H9 (cell line): ENCODE measurements around the gene DHRS7B. TPM values are rescaled to one million over a fixed set of nuclear protein-coding genes. Genes with fewer than 3 reads are reported as not detected.
"Not testable (repeated sequence)": the region's sequence is repeated elsewhere in the genome, so short reads cannot be mapped to it uniquely, and the experiment has no call there.

Experiments used
- DNase-seq: peaks from one replicate; pipeline ENCODE4 v3.0.0-alpha.2; 2017
- H2AFZ ChIP-seq: one replicate; pipeline ENCODE4 v1.6.1; 2013; ENCODE audit warnings: mild to moderate bottlenecking, low read length, control low read depth, moderate library complexity
- H2AK5ac ChIP-seq: 2 replicates; pipeline ENCODE4 v1.6.1; 2013; ENCODE audit warnings: low read length, control low read depth, mixed read lengths; ENCODE audit not compliant: insufficient read length
- H2BK120ac ChIP-seq: one replicate; pipeline ENCODE4 v1.6.1; 2013; ENCODE audit warnings: low read depth, mild to moderate bottlenecking, low read length, control low read depth, inconsistent platforms; ENCODE audit not compliant: poor library complexity, severe bottlenecking
- H2BK12ac ChIP-seq: 2 replicates; pipeline ENCODE4 v1.6.1; 2013; ENCODE audit warnings: low read length, control low read depth, mixed read lengths, low read depth; ENCODE audit not compliant: insufficient read length
- H2BK15ac ChIP-seq: 2 replicates; pipeline ENCODE4 v1.6.1; 2013; ENCODE audit warnings: low read depth, low read length, control low read depth
- H2BK20ac ChIP-seq: one replicate; pipeline ENCODE4 v1.6.1; 2013; ENCODE audit warnings: low read depth, mild to moderate bottlenecking, low read length, control low read depth, inconsistent platforms; ENCODE audit not compliant: poor library complexity, severe bottlenecking
- H2BK5ac ChIP-seq: 2 replicates; pipeline ENCODE4 v1.6.1; 2013; ENCODE audit warnings: low read length, control low read depth, mixed read lengths; ENCODE audit not compliant: insufficient read length
- H3K14ac ChIP-seq: 2 replicates; pipeline ENCODE4 v1.6.1; 2013; ENCODE audit warnings: low read length, control low read depth; ENCODE audit not compliant: insufficient read depth
- H3K18ac ChIP-seq: 2 replicates; pipeline ENCODE4 v1.6.1; 2013; ENCODE audit warnings: low read depth, mild to moderate bottlenecking, mixed read lengths, low read length, control low read depth; ENCODE audit not compliant: insufficient read length
- H3K23ac ChIP-seq: 2 replicates; pipeline ENCODE4 v1.6.1; 2013; ENCODE audit warnings: low read length, control low read depth, mixed read lengths, low read depth; ENCODE audit not compliant: insufficient read length
- H3K23me2 ChIP-seq: 2 replicates; pipeline ENCODE4 v1.6.1; 2013; ENCODE audit warnings: low read depth, mild to moderate bottlenecking, mixed read lengths, low read length, control low read depth; ENCODE audit not compliant: insufficient read length, poor library complexity, severe bottlenecking
- H3K27ac ChIP-seq: 2 replicates; pipeline ENCODE4 v1.5.1; 2013; ENCODE audit warnings: low read length, control low read depth, mixed read lengths, low read depth; ENCODE audit not compliant: insufficient read length
- H3K27me3 ChIP-seq: 2 replicates; pipeline ENCODE4 v1.6.1; 2013; ENCODE audit warnings: low read length, control low read depth, inconsistent platforms; ENCODE audit not compliant: insufficient read depth
- H3K4ac ChIP-seq: 2 replicates; pipeline ENCODE4 v1.6.1; 2013; ENCODE audit warnings: low read depth, mild to moderate bottlenecking, control low read depth, inconsistent platforms, low read length, moderate library complexity
- H3K4me1 ChIP-seq: 2 replicates; pipeline ENCODE4 v1.6.1; 2013; ENCODE audit warnings: low read length, control low read depth, inconsistent platforms; ENCODE audit not compliant: insufficient read depth
- H3K4me2 ChIP-seq: 2 replicates; pipeline ENCODE4 v1.6.1; 2013; ENCODE audit warnings: low read length, control low read depth, mixed read lengths; ENCODE audit not compliant: insufficient read length, insufficient read depth
- H3K56ac ChIP-seq: 2 replicates; pipeline ENCODE4 v1.6.1; 2013; ENCODE audit warnings: low read depth, mild to moderate bottlenecking, mixed read lengths, low read length, control low read depth; ENCODE audit not compliant: insufficient read length
- H3K79me1 ChIP-seq: 2 replicates; pipeline ENCODE4 v1.6.1; 2013; ENCODE audit warnings: low read depth, mild to moderate bottlenecking, moderate library complexity, low read length, control low read depth, inconsistent platforms; ENCODE audit not compliant: insufficient read depth, poor library complexity, severe bottlenecking
- H3K79me2 ChIP-seq: 2 replicates; pipeline ENCODE4 v1.6.1; 2013; ENCODE audit warnings: low read length, control low read depth, inconsistent platforms; ENCODE audit not compliant: insufficient read depth
- H3K9ac ChIP-seq: 2 replicates; pipeline ENCODE4 v1.6.1; 2013; ENCODE audit warnings: low read length, control low read depth, mixed read lengths; ENCODE audit not compliant: insufficient read length; ENCODE audit errors: extremely low read depth
- H3K9me3 ChIP-seq: one replicate; pipeline ENCODE4 v1.6.1; 2013; ENCODE audit warnings: low read depth, low read length, inconsistent platforms; ENCODE audit not compliant: control insufficient read depth
- H3T11ph ChIP-seq: one replicate; pipeline ENCODE4 v1.6.1; 2013; ENCODE audit warnings: mild to moderate bottlenecking, low read length, control low read depth, inconsistent platforms
- H4K20me1 ChIP-seq: one replicate; pipeline ENCODE4 v1.6.1; 2013; ENCODE audit not compliant: control insufficient read depth, insufficient read length, insufficient read depth
- H4K5ac ChIP-seq: 2 replicates; pipeline ENCODE4 v1.6.1; 2013; ENCODE audit warnings: low read depth, mild to moderate bottlenecking, mixed read lengths, low read length, control low read depth; ENCODE audit not compliant: insufficient read length
- H4K8ac ChIP-seq: replicated peaks from 2 replicates; pipeline ENCODE4 v1.6.1; 2013; ENCODE audit warnings: low read length, control low read depth, mixed read lengths, low read depth; ENCODE audit not compliant: insufficient read length
- H4K91ac ChIP-seq: 2 replicates; pipeline ENCODE4 v1.6.1; 2013; ENCODE audit warnings: low read depth, mild to moderate bottlenecking, moderate library complexity, mixed read lengths, low read length, control low read depth; ENCODE audit not compliant: insufficient read length
- H3K27ac Mint-ChIP-seq, 3 experiments: 2 replicates in 2 of 3; 3 replicates in 1 of 3; pipeline ENCODE4 v1.8.0; 2020 to 2021; ENCODE audit warnings: mixed read lengths in 3 of 3, mild to moderate bottlenecking in 1 of 3, moderate library complexity in 1 of 3
- H3K27me3 Mint-ChIP-seq: 2 replicates; pipeline ENCODE4 v1.8.0; 2021; ENCODE audit warnings: low read depth, mild to moderate bottlenecking, moderate library complexity, mixed read lengths
- H3K36me3 Mint-ChIP-seq, 3 experiments: 2 replicates in 2 of 3; 3 replicates in 1 of 3; pipeline ENCODE4 v1.8.0; 2020 to 2021; ENCODE audit warnings: low read depth in 3 of 3, mixed read lengths in 3 of 3; ENCODE audit not compliant: insufficient read depth in 1 of 3
- H3K4me1 Mint-ChIP-seq, 2 experiments: 2 replicates each; pipeline ENCODE4 v1.8.0; 2020; ENCODE audit warnings: mixed read lengths in 2 of 2
- H3K4me3 Mint-ChIP-seq, 2 experiments: 2 replicates in 1 of 2; 3 replicates in 1 of 2; pipeline ENCODE4 v1.8.0; 2020 to 2021; ENCODE audit warnings: mild to moderate bottlenecking in 2 of 2, mixed read lengths in 2 of 2, moderate library complexity in 1 of 2
- H3K9me3 Mint-ChIP-seq, 2 experiments: 2 replicates in 1 of 2; 3 replicates in 1 of 2; pipeline ENCODE4 v1.8.0; 2020; ENCODE audit warnings: mild to moderate bottlenecking in 2 of 2, mixed read lengths in 2 of 2, moderate library complexity in 1 of 2
- WGBS: extraction: QIAGEN DNeasy Blood & Tissue Kit; methylation state at CpG from one replicate; pipeline ENCODE4 v1.1.7; 2013; ENCODE audit warnings: missing lambda C conversion rate, low lambda C conversion rate, mixed read lengths; ENCODE audit not compliant: insufficient read length; ENCODE audit errors: extremely low coverage; 5-methylcytosine and 5-hydroxymethylcytosine counted together
- total RNA-seq: library from RNA; stranded (reverse); gene quantifications from 2 replicates; pipeline ENCODE4 v1.2.1, GENCODE V29; 2021
- TF ChIP-seq, protein P1 (sequence below): fragments of 200-600 bp; sonication (generic); conservative IDR thresholded peaks from 3 replicates; pipeline ENCODE4 v1.8.0; 2021; ENCODE audit warnings: antibody characterized with exemption, mild to moderate bottlenecking

DHRS7B gene
- total RNA-seq, 1 experiment from 2014 or later: 20.3 TPM

DNA sequence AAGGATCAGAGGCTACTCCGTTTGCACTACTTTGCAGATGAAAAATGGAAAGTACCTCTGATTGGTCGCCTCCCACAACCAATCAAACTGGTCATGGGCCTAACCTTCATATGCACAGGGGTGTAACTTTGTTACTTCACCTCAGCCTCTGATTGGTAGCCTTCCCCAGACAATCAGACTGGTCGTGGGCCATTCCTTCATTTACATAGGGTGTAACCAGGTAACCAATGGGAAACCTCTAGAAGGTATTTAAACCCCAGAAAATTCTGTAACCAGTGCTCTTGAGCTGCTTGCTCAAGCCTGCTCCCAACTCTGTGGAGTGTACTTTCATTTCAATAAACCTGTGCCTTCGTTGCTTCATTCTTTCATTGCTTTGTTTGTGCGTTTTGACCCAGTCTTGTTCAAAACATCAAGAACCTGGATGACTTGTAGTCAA lies 44.7 kb upstream of the DHRS7B start:
- no CpG with 5 or more reads among the region's 5 CpGs for WGBS
- H3K27me3 Mint-ChIP-seq: peaks cover 2% of the 10 kb centered on the region; the same call in 1 of the 2 replicates
- no peak overlapping the region for H3K9ac ChIP-seq

DNA sequence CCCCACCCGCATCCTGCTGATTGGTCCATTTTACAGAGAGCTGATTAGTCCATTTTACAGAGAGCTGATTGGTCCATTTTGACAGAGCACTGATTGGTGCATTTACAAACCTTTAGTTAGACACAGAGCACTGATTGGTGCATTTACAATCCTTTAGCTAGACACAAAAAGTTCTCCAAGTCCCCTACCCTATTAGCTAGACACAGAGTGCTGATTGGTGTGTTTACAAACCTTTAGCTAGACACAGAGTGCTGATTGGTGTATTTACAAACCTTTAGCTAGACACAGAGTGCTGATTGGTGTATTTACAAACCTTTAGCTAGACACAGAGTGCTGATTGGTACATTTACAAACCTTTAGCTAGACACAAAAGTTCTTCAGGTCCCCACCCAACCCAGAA lies 41.5 kb upstream of the DHRS7B start:
- not testable (repeated sequence) for H3K27ac Mint-ChIP-seq
- no CpG with 5 or more reads among the region's 1 CpG for WGBS

More for the DNA sequence above, 44.7 kb upstream of the DHRS7B start:
- DNase-seq: no peak
- Histone ChIP-seq H2BK20ac (no peak overlapping the region), H4K5ac (no peak overlapping the region), H3K4ac (no peak overlapping the region), H3T11ph (no peak overlapping the region), H3K23me2 (no peaks in the 10 kb centered on the region), H3K79me2 (no peaks in the 10 kb centered on the region), H4K91ac (no peak overlapping the region), H3K56ac (no peak overlapping the region), H3K27ac (no peak overlapping the region), H3K4me1 (no peaks in the 10 kb centered on the region), H3K14ac (no peak overlapping the region), H3K4me2 (no peak overlapping the region), H2BK15ac (no peak overlapping the region), H2BK5ac (no peak overlapping the region), H3K23ac (no peak overlapping the region), H3K27me3 (no peaks in the 10 kb centered on the region), H3K18ac (no peak overlapping the region), H4K8ac (no peak overlapping the region), H2AK5ac (no peak overlapping the region), H4K20me1 (no peaks in the 10 kb centered on the region), H3K79me1 (no peaks in the 10 kb centered on the region), H2BK120ac (no peak overlapping the region), H2AFZ (no peak overlapping the region), H3K9me3 (no peaks in the 10 kb centered on the region), H2BK12ac (no peak overlapping the region)
- Mint-ChIP-seq H3K36me3 (peaks cover 0 to 17% (median 2%) of the 10 kb centered on the region in 3 experiments; a peak in 5 of 7 replicates), H3K4me1 (peaks cover 19 to 23% of the 10 kb centered on the region in 2 experiments), H3K27ac (no peak overlapping the region), H3K4me3 (no peak overlapping the region), H3K9me3 (peaks cover 21 to 22% of the 10 kb centered on the region in 2 experiments; a peak in 4 of 5 replicates)
- TF ChIP-seq, protein P1, sequence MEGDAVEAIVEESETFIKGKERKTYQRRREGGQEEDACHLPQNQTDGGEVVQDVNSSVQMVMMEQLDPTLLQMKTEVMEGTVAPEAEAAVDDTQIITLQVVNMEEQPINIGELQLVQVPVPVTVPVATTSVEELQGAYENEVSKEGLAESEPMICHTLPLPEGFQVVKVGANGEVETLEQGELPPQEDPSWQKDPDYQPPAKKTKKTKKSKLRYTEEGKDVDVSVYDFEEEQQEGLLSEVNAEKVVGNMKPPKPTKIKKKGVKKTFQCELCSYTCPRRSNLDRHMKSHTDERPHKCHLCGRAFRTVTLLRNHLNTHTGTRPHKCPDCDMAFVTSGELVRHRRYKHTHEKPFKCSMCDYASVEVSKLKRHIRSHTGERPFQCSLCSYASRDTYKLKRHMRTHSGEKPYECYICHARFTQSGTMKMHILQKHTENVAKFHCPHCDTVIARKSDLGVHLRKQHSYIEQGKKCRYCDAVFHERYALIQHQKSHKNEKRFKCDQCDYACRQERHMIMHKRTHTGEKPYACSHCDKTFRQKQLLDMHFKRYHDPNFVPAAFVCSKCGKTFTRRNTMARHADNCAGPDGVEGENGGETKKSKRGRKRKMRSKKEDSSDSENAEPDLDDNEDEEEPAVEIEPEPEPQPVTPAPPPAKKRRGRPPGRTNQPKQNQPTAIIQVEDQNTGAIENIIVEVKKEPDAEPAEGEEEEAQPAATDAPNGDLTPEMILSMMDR: no peak

More for the DNA sequence above, 41.5 kb upstream of the DHRS7B start:
- H3K4me3 Mint-ChIP-seq, H4K8ac ChIP-seq, H3K79me1 ChIP-seq, H2BK5ac ChIP-seq, H3K23me2 ChIP-seq, H3K9ac ChIP-seq, H3K4me1 Mint-ChIP-seq, H2AFZ ChIP-seq, H3K4ac ChIP-seq, H3K18ac ChIP-seq, H3K56ac ChIP-seq, H3K79me2 ChIP-seq, H2BK12ac ChIP-seq, H2BK15ac ChIP-seq, H2AK5ac ChIP-seq, H3K9me3 ChIP-seq, H3K4me2 ChIP-seq, H3K4me1 ChIP-seq, H3K23ac ChIP-seq, H4K20me1 ChIP-seq, DNase-seq, H4K91ac ChIP-seq, H3K27me3 ChIP-seq, H3K14ac ChIP-seq, H2BK20ac ChIP-seq, H2BK120ac ChIP-seq, H3T11ph ChIP-seq, H3K27ac ChIP-seq, H4K5ac ChIP-seq, H3K27me3 Mint-ChIP-seq: not testable (repeated sequence)
- Mint-ChIP-seq H3K9me3 (peaks cover 18 to 19% of the 10 kb centered on the region in 2 experiments; a peak in 4 of 5 replicates), H3K36me3 (peaks cover 0 to 17% (median 2%) of the 10 kb centered on the region in 3 experiments; a peak in 4 of 7 replicates)
